ENCODE measurements around the gene TOX2. TPM values are rescaled to one million over a fixed set of nuclear protein-coding genes. Genes with fewer than 3 reads are reported as not detected.

Gene TOX2
- total RNA-seq, 1 experiment from 2014 or later, result 6.2 TPM

- no peak overlapping the region for H3K27ac ChIP-seq
- H3K27me3 ChIP-seq (replicated peaks), result no peaks in the 10 kb centered on the region
- H3K9me3 ChIP-seq (replicated peaks), result no peaks in the 10 kb centered on the region
- no peaks in the 10 kb centered on the region for H3K4me1 ChIP-seq (replicated peaks)
- peak in 1 of 2 experiments; percentile 31 for DNase-seq (ENCODE audit: low read depth in 1 of 2, low spot score in 2 of 2)
- H3K4me3 ChIP-seq, result no peak overlapping the region
- H3K36me3 ChIP-seq, result no peaks in the 10 kb centered on the region
These were observed 178.0 kb downstream of the TOX2 start for GRCh38 chr20:44092551-44093248.

GRCh38 chr20:44093249-44093582, 178.6 kb downstream of the TOX2 start:
- H3K36me3 ChIP-seq, result no peaks in the 10 kb centered on the region
- no peak for DNase-seq (ENCODE audit: low read depth in 1 of 2, low spot score in 2 of 2)
- no peak overlapping the region for H3K27ac ChIP-seq

GRCh38 chr20:44095831-44096230, 181.2 kb downstream of the TOX2 start:
- DNase-seq (ENCODE audit: low read depth in 1 of 2, low spot score in 2 of 2), result no peak
- Histone ChIP-seq H3K4me1 (replicated peaks) (no peaks in the 10 kb centered on the region), H3K4me3 (no peak overlapping the region)

More at GRCh38 chr20:44093249-44093582, 178.6 kb downstream of the TOX2 start:
- Histone ChIP-seq H3K4me1 (replicated peaks) (no peaks in the 10 kb centered on the region), H3K4me3 (no peak overlapping the region), H3K9me3 (replicated peaks) (no peaks in the 10 kb centered on the region), H3K27me3 (replicated peaks) (no peaks in the 10 kb centered on the region)

GRCh38 chr20:44097521-44098255, 183.0 kb downstream of the TOX2 start:
- no peaks in the 10 kb centered on the region for H3K36me3 ChIP-seq
- no peak for DNase-seq (ENCODE audit: low read depth in 1 of 2, low spot score in 2 of 2)
- no peak overlapping the region for H3K4me3 ChIP-seq
- H3K4me1 ChIP-seq (replicated peaks), result no peaks in the 10 kb centered on the region
- H3K27ac ChIP-seq, result no peak overlapping the region
- H3K9me3 ChIP-seq (replicated peaks), result no peaks in the 10 kb centered on the region
- H3K27me3 ChIP-seq (replicated peaks), result peaks cover 5% of the 10 kb centered on the region

More at GRCh38 chr20:44095831-44096230, 181.2 kb downstream of the TOX2 start:
- Histone ChIP-seq H3K27ac (no peak overlapping the region), H3K36me3 (no peaks in the 10 kb centered on the region), H3K9me3 (replicated peaks) (no peaks in the 10 kb centered on the region), H3K27me3 (replicated peaks) (no peaks in the 10 kb centered on the region)

- Histone ChIP-seq H3K27ac (no peak overlapping the region), H3K4me3 (no peak overlapping the region), H3K27me3 (replicated peaks) (peaks cover 5% of the 10 kb centered on the region), H3K9me3 (replicated peaks) (no peaks in the 10 kb centered on the region), H3K4me1 (replicated peaks) (no peaks in the 10 kb centered on the region), H3K36me3 (no peaks in the 10 kb centered on the region)
- no peak for DNase-seq (ENCODE audit: low read depth in 1 of 2, low spot score in 2 of 2)
These were observed 183.6 kb downstream of the TOX2 start for GRCh38 chr20:44098256-44098630.

GRCh38 chr20:44098657-44099056, 184.0 kb downstream of the TOX2 start:
- DNase-seq (ENCODE audit: low read depth in 1 of 2, low spot score in 2 of 2), result no peak
- Histone ChIP-seq H3K9me3 (replicated peaks) (no peaks in the 10 kb centered on the region), H3K4me3 (no peak overlapping the region), H3K36me3 (no peaks in the 10 kb centered on the region), H3K27me3 (replicated peaks) (peaks cover 9% of the 10 kb centered on the region), H3K4me1 (replicated peaks) (no peaks in the 10 kb centered on the region), H3K27ac (no peak overlapping the region)

GRCh38 chr20:44099832-44100231, 185.2 kb downstream of the TOX2 start:
- no peak overlapping the region for H3K27ac ChIP-seq
- no peak for DNase-seq (ENCODE audit: low read depth in 1 of 2, low spot score in 2 of 2)
- no peaks in the 10 kb centered on the region for H3K4me1 ChIP-seq (replicated peaks)
- no peaks in the 10 kb centered on the region for H3K36me3 ChIP-seq
- H3K27me3 ChIP-seq (replicated peaks), result peaks cover 16% of the 10 kb centered on the region
- no peaks in the 10 kb centered on the region for H3K9me3 ChIP-seq (replicated peaks)
- no peak overlapping the region for H3K4me3 ChIP-seq

- Histone ChIP-seq H3K4me3 (no peak overlapping the region), H3K36me3 (no peaks in the 10 kb centered on the region), H3K9me3 (replicated peaks) (no peaks in the 10 kb centered on the region), H3K4me1 (replicated peaks) (peaks cover 5% of the 10 kb centered on the region; the same call in 1 of the 2 replicates), H3K27ac (no peak overlapping the region), H3K27me3 (replicated peaks) (peaks cover 16% of the 10 kb centered on the region)
- no peak for DNase-seq (ENCODE audit: low read depth in 1 of 2, low spot score in 2 of 2)
These were observed 187.9 kb downstream of the TOX2 start for GRCh38 chr20:44102582-44102981.

GRCh38 chr20:44104798-44105517, 190.3 kb downstream of the TOX2 start:
- no peak for DNase-seq (ENCODE audit: low read depth in 1 of 2, low spot score in 2 of 2)
- H3K27ac ChIP-seq, result no peak overlapping the region
- peaks cover 5% of the 10 kb centered on the region; the same call in 1 of the 2 replicates for H3K4me1 ChIP-seq (replicated peaks)
- H3K36me3 ChIP-seq, result no peaks in the 10 kb centered on the region
- H3K27me3 ChIP-seq (replicated peaks), result peaks cover 16% of the 10 kb centered on the region
- no peak overlapping the region for H3K4me3 ChIP-seq
- no peaks in the 10 kb centered on the region for H3K9me3 ChIP-seq (replicated peaks)

- Histone ChIP-seq H3K36me3 (no peaks in the 10 kb centered on the region), H3K27ac (no peak overlapping the region), H3K4me1 (replicated peaks) (peaks cover 5% of the 10 kb centered on the region; the same call in 1 of the 2 replicates), H3K4me3 (no peak overlapping the region), H3K9me3 (replicated peaks) (no peaks in the 10 kb centered on the region), H3K27me3 (replicated peaks) (peaks cover 16% of the 10 kb centered on the region)
- no peak for DNase-seq (ENCODE audit: low read depth in 1 of 2, low spot score in 2 of 2)
These were observed 192.0 kb downstream of the TOX2 start for GRCh38 chr20:44106615-44107014.

GRCh38 chr20:44109951-44110361, 195.3 kb downstream of the TOX2 start:
- no peak overlapping the region for H3K27ac ChIP-seq
- H3K27me3 ChIP-seq (replicated peaks), result no peaks in the 10 kb centered on the region; the same call in 1 of the 2 replicates
- 0 out of 2 replicates have a peak, but pooled peaks cover 6% of the 10 kb centered on the region for H3K36me3 ChIP-seq
- DNase-seq (ENCODE audit: low read depth in 1 of 2, low spot score in 2 of 2), result no peak
- H3K4me1 ChIP-seq (replicated peaks), result peaks cover 5% of the 10 kb centered on the region; the same call in 1 of the 2 replicates
- H3K4me3 ChIP-seq, result no peak overlapping the region
- H3K9me3 ChIP-seq (replicated peaks), result no peaks in the 10 kb centered on the region

GRCh38 chr20:44110816-44111568, 196.3 kb downstream of the TOX2 start:
- H3K4me3 ChIP-seq, result no peak overlapping the region
- H3K4me1 ChIP-seq (replicated peaks), result no peaks in the 10 kb centered on the region
- no peak for DNase-seq (ENCODE audit: low read depth in 1 of 2, low spot score in 2 of 2)
- no peaks in the 10 kb centered on the region for H3K9me3 ChIP-seq (replicated peaks)
- no peak overlapping the region for H3K27ac ChIP-seq
- peaks cover 8% of the 10 kb centered on the region; the same call in 1 of the 2 replicates for H3K36me3 ChIP-seq
- no peaks in the 10 kb centered on the region for H3K27me3 ChIP-seq (replicated peaks)

- no peak overlapping the region for H3K27ac ChIP-seq
- no peaks in the 10 kb centered on the region for H3K4me1 ChIP-seq (replicated peaks)
- H3K4me3 ChIP-seq, result no peak overlapping the region
- no peak for DNase-seq (ENCODE audit: low read depth in 1 of 2, low spot score in 2 of 2)
- no peaks in the 10 kb centered on the region for H3K9me3 ChIP-seq (replicated peaks)
- H3K27me3 ChIP-seq (replicated peaks), result no peaks in the 10 kb centered on the region
- peaks cover 8% of the 10 kb centered on the region for H3K36me3 ChIP-seq
These were observed 197.2 kb downstream of the TOX2 start for GRCh38 chr20:44111712-44112335.

All from SJSA1 (cell line).